Stimulated activated CD4-positive, alpha-beta T cell treated with anti-CD3 and anti-CD28 coated beads, Interleukin-12 subunit alpha, Interleukin-12 subunit beta, amount 100 ng/mL, for 48 hours (primary cell): ENCODE measurements around the gene CSNK2A2.

Experiments used
- DNase-seq, 3 donors: peaks; one replicate each; pipeline ENCODE4 v3.0.0-alpha.2; 2020; ENCODE audit warnings: low read depth in 2 of 3, low spot score in 1 of 3

CSNK2A2 gene

DNA sequence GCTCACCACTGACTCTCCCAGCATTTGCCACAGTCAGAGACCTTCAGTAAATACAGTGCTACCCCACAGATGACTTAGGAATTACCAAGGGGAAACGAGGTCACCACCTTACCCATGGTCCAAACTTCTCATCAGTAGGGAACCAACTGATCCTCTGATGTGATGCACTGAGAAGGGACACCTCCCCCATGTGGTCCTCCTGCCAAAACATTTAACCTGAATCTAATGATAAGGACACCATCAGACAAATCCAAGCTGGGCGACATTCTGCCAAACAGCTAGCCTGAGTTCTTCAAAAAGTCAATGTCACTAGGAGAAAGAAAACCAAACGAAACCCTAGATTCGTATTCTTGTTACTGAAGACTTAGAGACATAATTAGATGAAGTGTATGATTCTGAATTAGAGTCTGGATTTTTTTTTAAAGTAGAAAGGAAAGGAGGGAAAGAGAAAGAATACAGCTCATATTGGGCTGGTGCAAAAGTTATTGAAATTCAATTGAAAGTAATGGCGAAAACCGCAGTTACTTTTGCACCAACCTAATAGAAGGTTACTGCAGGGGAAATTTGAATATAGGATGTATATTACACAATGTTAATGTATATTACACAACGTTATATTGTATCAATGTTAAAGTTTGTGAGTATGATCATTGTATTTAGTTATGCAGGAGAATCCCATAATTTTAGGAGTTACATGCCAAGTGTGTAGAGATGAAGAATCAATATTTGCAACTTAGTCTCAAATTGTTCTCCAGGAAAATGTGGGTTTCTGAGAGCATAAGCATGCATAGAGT, 2.3 kb upstream of the CSNK2A2 start:
- DNase-seq, result no peak

DNA sequence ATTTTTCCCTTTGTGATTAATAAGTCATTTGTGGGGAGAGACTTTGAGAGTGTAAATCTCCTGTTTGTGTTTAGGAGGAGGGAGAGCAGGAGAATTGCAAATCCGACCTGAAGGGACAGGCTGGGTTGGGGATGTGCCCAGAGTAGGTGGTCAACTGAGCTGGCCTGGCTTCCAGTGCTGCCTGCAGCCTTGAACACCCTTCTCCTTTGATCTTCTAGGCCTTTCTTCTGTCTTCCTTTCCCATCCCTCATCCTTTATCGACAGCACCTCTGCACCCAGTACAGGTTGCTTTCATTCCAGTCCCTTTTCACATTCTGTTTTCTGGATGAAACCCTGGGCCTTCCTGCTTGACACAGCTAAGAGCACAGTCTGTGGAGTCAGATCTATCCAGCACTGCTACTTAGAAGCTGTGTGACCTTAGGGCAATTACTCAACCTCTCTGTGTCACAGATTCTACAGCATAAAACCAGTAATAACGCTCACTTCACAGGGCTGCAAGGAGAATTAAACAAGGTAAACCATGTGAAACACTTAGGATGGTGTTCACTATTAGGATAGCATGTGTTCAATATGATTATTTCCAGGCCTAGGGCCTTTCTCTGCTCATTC, 1.0 kb upstream of the CSNK2A2 start:
- no peak for DNase-seq

GRCh38 chr16:58197314-58198012, 443 bp downstream of the CSNK2A2 start:
- DNase-seq, result no peak

DNA sequence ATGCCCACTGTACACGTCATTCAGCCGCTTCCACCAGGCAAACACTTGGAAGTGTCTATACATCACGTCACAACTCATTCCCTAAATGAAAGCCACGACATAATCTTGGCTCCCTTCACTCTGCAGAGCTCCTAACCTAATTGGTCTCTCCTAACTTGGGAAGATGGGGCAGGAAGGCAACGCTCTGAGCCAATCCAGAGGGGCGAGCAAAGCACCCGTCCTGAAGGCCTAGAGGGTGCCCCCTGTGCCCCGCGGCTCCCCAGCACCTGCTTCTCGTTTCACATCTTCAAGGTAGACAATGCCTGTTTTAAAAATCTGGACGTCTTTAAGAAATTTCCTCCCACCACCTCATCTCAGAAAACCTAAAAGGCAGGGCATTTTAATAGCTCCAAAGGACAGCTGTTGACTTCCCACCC, 1.0 kb downstream of the CSNK2A2 start:
- DNase-seq, result no peak

DNA sequence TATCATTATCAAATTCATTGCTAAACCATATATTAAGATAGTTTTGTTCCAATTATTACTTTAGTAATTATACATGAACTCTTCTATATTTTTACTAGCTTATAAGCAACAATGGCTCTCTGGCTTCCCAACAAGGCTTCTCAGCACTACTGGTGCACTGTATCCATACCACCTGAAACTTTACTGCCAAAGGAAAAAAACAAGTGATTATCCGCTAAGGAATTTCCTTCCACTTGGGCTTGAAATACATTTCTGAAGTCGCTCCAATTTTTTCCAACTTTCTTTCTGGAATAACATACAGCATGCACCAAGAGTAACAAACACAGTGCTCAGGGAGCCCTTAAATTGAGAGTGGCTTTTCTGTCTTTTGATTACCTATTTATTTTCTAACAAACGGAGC, 2.1 kb downstream of the CSNK2A2 start:
- DNase-seq, result no peak

- DNase-seq, result no peak
These were observed 2.6 kb downstream of the CSNK2A2 start for GRCh38 chr16:58195344-58195743.

DNA sequence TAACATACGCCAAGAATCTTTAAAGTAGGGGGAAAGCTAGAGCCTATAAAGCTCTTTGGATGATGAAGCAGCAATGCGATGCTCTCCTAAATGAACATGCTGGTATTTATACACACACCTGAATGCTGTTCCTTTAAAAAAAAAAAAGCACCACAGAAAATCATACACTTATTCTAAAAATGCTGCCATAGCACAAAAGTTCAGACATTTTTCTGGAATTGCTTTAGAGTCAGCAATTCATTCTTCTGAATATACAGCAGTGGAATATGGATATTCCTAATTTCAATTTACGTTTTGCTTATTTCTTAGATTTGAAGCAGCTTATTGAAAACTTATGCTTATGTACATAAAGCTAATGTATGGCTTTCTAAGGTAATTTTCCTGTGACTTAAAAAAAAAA, 3.1 kb downstream of the CSNK2A2 start:
- DNase-seq, result no peak

- no peak for DNase-seq
These were observed 10.1 kb downstream of the CSNK2A2 start for GRCh38 chr16:58187665-58188421.

DNA sequence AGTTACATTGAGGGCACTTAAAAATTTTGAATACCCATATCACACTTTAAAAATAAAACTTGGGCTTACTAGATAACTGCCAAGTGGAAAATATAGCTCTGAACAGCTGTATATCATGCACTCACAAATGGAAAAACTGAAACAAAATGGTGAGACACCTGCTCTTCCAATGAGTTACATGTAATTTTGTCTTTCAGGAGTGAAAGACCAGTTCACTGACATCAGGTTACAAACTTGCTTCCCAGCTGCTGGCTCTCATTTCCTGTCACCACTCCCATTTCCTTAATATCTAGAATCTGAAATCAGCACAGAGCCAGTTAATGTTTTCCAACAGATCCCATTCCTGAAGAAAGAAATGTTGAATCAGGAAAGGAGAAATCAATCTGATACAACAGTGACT, 10.8 kb downstream of the CSNK2A2 start:
- DNase-seq, result no peak

DNA sequence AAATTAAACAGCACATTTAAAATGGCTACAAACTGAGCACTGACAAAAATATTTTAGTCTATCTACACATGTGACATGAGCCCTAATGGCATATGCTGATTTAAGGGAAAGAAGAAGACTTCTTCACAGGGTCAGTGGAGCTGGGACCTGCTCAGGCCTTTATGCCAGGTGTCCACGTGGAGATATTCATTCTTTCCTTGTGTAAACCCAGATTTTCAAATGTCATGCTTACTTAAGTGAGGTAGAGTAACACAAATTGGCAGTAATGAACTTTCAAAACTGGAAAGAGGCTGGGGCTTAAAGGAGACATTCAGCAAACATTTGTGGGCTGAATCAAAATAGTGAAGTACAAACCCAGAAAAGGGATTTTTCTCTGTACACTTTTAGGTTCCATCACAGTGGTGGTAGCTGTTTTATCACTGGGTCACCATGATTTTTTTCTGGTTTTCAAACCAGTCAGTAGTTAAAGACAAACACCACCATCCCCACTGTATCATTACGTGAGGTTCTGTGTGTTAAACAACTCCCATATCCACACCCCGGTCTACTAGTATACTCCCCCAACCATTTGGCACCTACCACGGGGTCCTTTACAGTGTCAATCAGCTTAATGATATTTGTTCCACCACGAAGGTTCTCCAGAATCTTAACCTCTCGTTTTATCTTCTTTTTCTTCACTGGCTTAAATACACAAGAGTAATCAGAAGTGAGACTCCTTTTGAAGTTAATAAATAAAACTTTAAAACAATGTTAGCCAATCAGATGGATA, 11.5 kb downstream of the CSNK2A2 start:
- no peak for DNase-seq

DNA sequence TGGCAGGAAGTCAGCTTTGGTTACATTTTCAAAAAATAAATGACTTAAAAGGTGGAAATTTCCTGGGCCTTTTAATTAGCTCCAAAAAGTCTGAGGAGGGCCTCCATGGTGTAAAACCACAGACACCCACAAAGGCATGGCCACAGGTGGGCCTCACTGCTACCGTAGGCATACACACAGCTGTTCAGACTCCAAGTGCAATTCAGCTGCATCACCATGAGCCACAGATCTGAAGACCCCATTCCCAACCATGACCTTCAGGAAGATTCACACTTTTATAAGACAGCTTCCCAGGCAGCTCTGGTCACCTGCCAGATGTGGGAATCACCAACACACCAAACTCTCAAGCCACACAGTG, 20.6 kb downstream of the CSNK2A2 start:
- no peak for DNase-seq

- DNase-seq, result no peak
These were observed 21.1 kb downstream of the CSNK2A2 start for GRCh38 chr16:58176608-58177352.

GRCh38 chr16:58170223-58170622, 27.7 kb downstream of the CSNK2A2 start:
- no peak for DNase-seq

GRCh38 chr16:58160855-58161254, 37.1 kb downstream of the CSNK2A2 start:
- no peak for DNase-seq

DNA sequence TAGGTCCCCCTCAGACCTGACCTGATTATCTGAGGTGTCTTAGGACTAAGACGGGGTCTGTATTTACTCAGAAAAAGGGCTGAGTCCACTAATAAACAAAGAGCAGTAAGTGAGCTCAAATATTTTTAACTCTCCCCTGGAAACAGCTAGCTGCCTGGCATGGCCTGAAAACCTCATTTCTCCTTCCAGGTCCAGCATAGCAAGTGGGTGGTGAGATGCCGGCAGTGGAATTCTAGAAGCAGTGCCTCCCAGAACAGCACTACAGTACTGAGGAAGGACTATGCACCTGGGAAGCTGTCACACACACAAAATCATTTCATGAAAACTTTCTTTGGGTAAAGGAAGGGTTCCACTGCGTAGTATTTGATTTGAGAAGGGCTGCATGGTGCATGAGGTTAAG, 39.2 kb downstream of the CSNK2A2 start:
- no peak for DNase-seq

- DNase-seq, result no peak
These were observed 39.9 kb downstream of the CSNK2A2 start for GRCh38 chr16:58157951-58158540.

DNA sequence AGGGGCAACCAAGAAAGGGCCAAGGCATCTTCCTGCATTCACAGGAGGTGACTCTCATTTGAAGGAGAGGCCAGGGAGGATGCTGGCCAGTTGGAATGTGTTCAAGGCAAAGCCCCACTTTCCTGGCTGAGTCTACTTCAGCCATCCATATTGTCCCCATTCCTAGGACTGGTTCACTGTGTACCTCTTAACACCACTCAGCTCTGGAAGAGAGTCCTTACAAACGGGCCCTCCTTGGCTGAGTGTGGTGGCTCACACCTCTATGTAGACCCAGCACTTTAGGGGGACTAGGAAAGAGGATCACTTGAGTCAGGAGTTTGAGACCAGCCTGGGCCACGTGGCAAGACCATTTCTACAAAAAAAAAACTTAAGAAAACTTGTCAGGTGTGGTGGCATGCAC, 40.7 kb downstream of the CSNK2A2 start:
- no peak for DNase-seq

GRCh38 chr16:58155839-58156238, 42.1 kb downstream of the CSNK2A2 start:
- no peak for DNase-seq

DNA sequence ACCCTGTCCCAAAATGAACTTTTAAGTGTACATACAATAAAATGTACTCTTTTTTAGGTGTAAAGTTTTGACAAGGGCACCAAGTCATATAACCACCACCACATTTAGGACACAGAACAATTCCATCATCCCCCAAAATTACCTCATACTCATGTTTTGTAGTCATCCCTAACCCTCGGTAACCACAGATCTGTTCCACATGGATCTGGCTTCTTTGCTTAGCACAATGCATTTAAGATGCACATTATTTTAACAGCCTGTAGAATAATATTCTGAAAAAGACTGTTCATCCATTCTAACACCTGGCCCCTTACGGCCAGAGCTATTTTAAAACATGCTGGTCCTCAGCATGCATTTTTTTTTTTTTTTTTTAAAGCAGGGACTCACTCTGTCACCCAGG, 43.6 kb downstream of the CSNK2A2 start:
- no peak for DNase-seq
